Esophagus (tissue), 2 donors: ENCODE data around the gene SEH1L. TPM values are rescaled to one million over a fixed set of nuclear protein-coding genes. Genes with fewer than 3 reads are reported as not detected.

ENCODE experiments used
- H3K27ac ChIP-seq, 2 donors: one replicate each; pipeline ENCODE4 v1.5.1; 2013; ENCODE audit warnings: low read depth in 2 of 2, mild to moderate bottlenecking in 2 of 2, inconsistent platforms in 1 of 2, low read length in 1 of 2, moderate library complexity in 1 of 2
- H3K27me3 ChIP-seq, 2 donors: one replicate each; pipeline ENCODE4 v1.6.1; 2013; ENCODE audit warnings: low read length in 2 of 2, control low read depth in 1 of 2, mild to moderate bottlenecking in 1 of 2; ENCODE audit not compliant: insufficient read depth in 2 of 2, control insufficient read depth in 1 of 2
- H3K36me3 ChIP-seq, 2 donors: one replicate each; pipeline ENCODE4 v1.6.1; 2013; ENCODE audit warnings: low read length in 1 of 2; ENCODE audit not compliant: control insufficient read depth in 2 of 2, insufficient read depth in 2 of 2
- H3K4me1 ChIP-seq, 2 donors: one replicate each; pipeline ENCODE4 v1.6.1; 2013; ENCODE audit warnings: low read length in 1 of 2; ENCODE audit not compliant: control insufficient read depth in 2 of 2, insufficient read depth in 2 of 2
- H3K4me3 ChIP-seq, 2 donors: one replicate each; pipeline ENCODE4 v1.5.1; 2013; ENCODE audit warnings: low read length in 2 of 2, mild to moderate bottlenecking in 2 of 2, low read depth in 1 of 2, moderate library complexity in 1 of 2
- H3K9me3 ChIP-seq, 2 donors: one replicate each; pipeline ENCODE4 v1.6.1; 2013; ENCODE audit warnings: mild to moderate bottlenecking in 2 of 2, low read depth in 1 of 2, low read length in 1 of 2, moderate library complexity in 1 of 2; ENCODE audit not compliant: control insufficient read depth in 2 of 2, insufficient read depth in 1 of 2
- WGBS, 2 donors: extraction: QIAGEN DNeasy Blood & Tissue Kit; methylation state at CpG; one replicate each; pipeline ENCODE4 v1.1.7; 2013; 5-methylcytosine and 5-hydroxymethylcytosine counted together
- polyA plus RNA-seq, 2 donors: library from polyadenylated mRNA; stranded (reverse); fragments of 200-250 nt; gene quantifications; one replicate each; pipeline ENCODE4 v1.2.3, GENCODE V29; 2013
- donor health status: healthy with polysubstance abuse.
- donor health status: Bipolar disorder and iron deficiency.

The SEH1L gene
- polyA plus RNA-seq, 2 donors: 19.3 to 20.0 TPM

- no peak overlapping the region for H3K4me3 ChIP-seq
- H3K4me1 ChIP-seq: no peaks in the 10 kb centered on the region
- no peak overlapping the region for H3K27ac ChIP-seq
- H3K27me3 ChIP-seq: no peaks in the 10 kb centered on the region
- peaks cover 2 to 3% of the 10 kb centered on the region in 2 donors for H3K36me3 ChIP-seq
- no peaks in the 10 kb centered on the region for H3K9me3 ChIP-seq
Measured at GRCh38 chr18:13022644-13023043, 74.8 kb downstream of the SEH1L start.

DNA sequence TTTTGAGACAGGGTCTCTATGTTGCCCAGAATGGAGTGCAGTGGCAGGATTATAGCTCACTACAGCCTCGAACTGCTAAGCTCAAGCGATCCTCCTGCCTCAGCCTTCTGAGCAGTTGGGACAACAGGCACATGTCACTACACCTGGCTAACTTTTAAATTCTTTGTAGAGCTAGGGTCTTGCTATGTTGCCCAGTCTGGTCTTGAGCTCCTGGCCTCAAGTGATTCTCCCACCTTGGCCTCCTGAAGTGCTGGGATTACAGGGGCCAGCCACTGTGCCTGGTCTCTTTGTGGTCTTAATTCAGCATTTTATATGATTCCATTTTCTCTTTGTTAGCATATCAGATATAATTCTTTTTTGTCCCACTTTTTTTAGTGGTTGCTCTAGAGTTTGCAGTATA, 77.4 kb downstream of the SEH1L start:
- Histone ChIP-seq H3K27me3 (no peaks in the 10 kb centered on the region), H3K4me3 (no peak overlapping the region), H3K9me3 (no peaks in the 10 kb centered on the region), H3K36me3 (peaks cover 2 to 3% of the 10 kb centered on the region in 2 donors), H3K27ac (no peak overlapping the region), H3K4me1 (no peaks in the 10 kb centered on the region)
- WGBS, 2 donors: 96 to 98% methylated on average over 2 of the region's 2 CpGs

- H3K27me3 ChIP-seq: no peaks in the 10 kb centered on the region
- no peak overlapping the region for H3K4me3 ChIP-seq
- H3K4me1 ChIP-seq: no peaks in the 10 kb centered on the region
- H3K36me3 ChIP-seq: peaks cover 2 to 7% of the 10 kb centered on the region in 2 donors
- 75 to 76% methylated on average over 3 of the region's 3 CpGs for WGBS, 2 donors
- H3K27ac ChIP-seq: no peak overlapping the region
- H3K9me3 ChIP-seq: no peaks in the 10 kb centered on the region
Measured at GRCh38 chr18:13026583-13027270, 78.9 kb downstream of the SEH1L start.

DNA sequence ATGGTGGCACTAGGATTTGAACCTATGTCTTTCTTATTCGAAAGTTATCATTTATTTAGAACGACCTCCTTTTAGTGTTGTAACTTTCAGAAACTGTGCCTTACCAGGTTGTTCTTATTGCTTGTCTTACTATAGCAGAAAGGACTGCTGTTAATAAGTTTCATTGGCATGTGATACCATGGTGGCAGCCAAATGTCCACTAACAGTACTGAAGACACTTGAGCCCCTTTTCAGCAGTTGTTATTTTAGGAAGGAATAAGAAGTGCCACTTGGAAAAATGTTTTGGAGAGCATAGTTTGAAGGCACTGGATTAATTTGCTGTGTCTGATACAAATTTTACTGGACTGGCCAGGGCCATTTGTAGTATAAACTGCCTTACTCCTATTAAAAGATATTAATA, 81.1 kb downstream of the SEH1L start:
- Histone ChIP-seq H3K36me3 (peaks cover 2 to 7% of the 10 kb centered on the region in 2 donors), H3K27me3 (no peaks in the 10 kb centered on the region), H3K9me3 (no peaks in the 10 kb centered on the region), H3K4me3 (no peak overlapping the region), H3K4me1 (no peaks in the 10 kb centered on the region), H3K27ac (no peak overlapping the region)
- 96% methylated on average over 2 of the region's 2 CpGs for WGBS, 2 donors

DNA sequence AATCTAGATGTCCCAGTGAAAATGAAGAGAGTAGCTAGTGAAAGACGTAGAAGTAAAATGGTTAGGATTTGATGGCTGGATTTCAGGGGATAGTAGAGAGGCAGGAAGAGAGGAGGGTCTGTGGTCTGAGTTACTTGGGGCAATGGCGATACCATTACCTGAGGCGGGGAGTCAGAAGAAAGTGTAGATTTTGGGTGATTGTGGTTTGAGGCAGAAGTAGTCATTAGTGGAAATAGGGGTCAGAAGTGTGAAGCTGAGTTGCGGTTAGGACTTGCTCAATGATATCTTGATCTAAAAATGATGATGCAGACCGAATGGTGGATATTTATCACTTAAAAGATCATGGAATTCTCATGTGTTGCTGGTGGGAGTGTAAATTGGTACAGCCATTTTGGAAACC, 84.4 kb downstream of the SEH1L start:
- no peaks in the 10 kb centered on the region for H3K9me3 ChIP-seq
- no peaks in the 10 kb centered on the region for H3K4me1 ChIP-seq
- no peak overlapping the region for H3K27ac ChIP-seq
- H3K36me3 ChIP-seq: peaks cover 0 to 11% of the 10 kb centered on the region in 2 donors
- 86 to 89% methylated on average over 5 of the region's 5 CpGs for WGBS, 2 donors
- H3K4me3 ChIP-seq: no peak overlapping the region
- no peaks in the 10 kb centered on the region for H3K27me3 ChIP-seq

DNA sequence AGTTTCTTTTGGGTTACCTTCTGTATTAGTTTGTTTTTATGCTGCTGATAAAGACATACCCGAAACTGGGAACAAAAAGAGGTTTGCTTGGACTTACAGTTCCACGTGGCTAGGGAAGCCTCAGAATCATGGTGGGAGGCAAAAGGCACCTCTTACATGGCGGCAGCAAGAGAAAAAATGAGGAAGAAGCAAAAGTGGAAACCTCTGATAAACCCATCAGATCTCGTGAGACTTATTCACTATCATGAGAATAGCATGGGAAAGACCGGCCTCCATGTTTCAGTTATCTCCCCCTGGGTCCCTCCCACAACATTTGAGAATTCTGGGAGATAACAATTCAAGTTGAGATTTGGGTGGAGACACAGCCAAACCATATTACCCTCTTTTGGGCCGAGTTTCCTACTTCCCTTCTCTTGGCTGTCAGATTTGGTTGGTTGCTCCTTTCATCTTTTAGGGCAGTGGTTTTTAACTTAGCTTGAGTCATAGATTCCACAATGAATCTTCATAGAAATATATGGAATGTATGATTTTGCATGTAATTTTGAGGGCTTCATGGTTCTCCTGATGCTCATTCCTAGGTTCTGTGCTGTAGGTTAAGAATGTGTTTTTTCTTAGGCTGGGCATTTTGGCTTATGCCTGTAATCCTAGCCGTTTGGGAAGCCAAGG, 87.6 kb downstream of the SEH1L start:
- Histone ChIP-seq H3K36me3 (peaks cover 2 to 8% of the 10 kb centered on the region in 2 donors), H3K27ac (no peak overlapping the region), H3K9me3 (no peaks in the 10 kb centered on the region), H3K27me3 (no peaks in the 10 kb centered on the region), H3K4me3 (no peak overlapping the region), H3K4me1 (peaks cover 0 to 2% of the 10 kb centered on the region in 2 donors)
- 92 to 93% methylated on average over 7 of the region's 7 CpGs for WGBS, 2 donors

DNA sequence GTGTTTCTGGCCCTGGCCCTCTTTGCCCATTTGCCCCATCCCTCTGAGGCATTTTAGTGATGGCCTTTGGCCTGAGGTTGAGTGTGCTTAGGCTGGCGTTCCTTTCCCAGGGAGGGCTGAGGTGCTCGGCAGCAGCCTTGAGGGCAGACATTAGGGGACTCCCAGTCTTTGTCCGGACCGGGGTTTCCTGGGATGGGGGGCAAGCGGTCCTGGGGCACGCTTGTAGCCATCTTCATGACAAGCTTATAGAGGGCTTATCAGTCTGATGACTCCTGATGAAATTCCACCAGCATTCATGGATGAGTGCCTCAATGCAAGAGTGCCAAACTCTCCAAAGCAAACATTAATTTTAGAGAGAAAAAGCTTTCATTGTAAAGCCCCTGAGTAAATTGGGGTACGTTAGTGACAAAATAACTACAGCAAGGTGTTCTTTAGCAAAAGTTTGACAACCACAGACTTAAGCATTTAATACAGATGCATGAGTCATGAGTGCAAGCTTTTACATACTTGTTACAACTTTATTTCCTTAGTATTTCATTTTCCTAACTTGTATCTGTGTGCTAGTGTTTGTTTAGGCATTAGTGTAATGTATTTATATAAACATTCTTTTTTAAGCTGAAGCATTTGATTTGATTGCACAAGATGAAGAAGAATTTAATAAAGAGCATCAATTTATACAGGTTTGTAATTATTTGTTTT, 89.0 kb downstream of the SEH1L start:
- peaks cover 2 to 4% of the 10 kb centered on the region in 2 donors for H3K36me3 ChIP-seq
- WGBS, 2 donors: 82 to 90% methylated on average over 7 of the region's 7 CpGs
- no peak overlapping the region for H3K4me3 ChIP-seq

More for the DNA sequence above, 89.0 kb downstream of the SEH1L start:
- Histone ChIP-seq H3K9me3 (no peaks in the 10 kb centered on the region), H3K27me3 (no peaks in the 10 kb centered on the region), H3K4me1 (peaks cover 0 to 2% of the 10 kb centered on the region in 2 donors), H3K27ac (no peak overlapping the region)

Other genes starting within 250 kb of the SEH1L start
- 1 to 10 TPM; 2.8 to 4.9 TPM for gene CEP76, start 245.3 kb upstream of the SEH1L start, polyA plus RNA-seq
- 10 to 100 TPM; 66.6 to 76.6 TPM for gene PSMG2, start 245.0 kb upstream of the SEH1L start, polyA plus RNA-seq
- gene PTPN2, start 63.8 kb upstream of the SEH1L start, polyA plus RNA-seq: 10 to 100 TPM; 18.9 to 20.7 TPM
- gene CEP192, start 43.4 kb downstream of the SEH1L start, polyA plus RNA-seq: 1 to 10 TPM; 6.6 to 6.8 TPM